ENCODE data around the gene PRDX4. TPM values are rescaled to one million over a fixed set of nuclear protein-coding genes. Genes with fewer than 3 reads are reported as not detected.
"Not testable (repeated sequence)": the region's sequence is repeated elsewhere in the genome, so short reads cannot be mapped to it uniquely, and the experiment has no call there.

PRDX4 gene
- 100 and 200 TPM in 2 replicates for total RNA-seq

GRCh38 chrX:23667239-23668177, at the start of gene PRDX4:
Gene PRDX4 (plus strand): TSS chrX:23667493. CDS start chrX:23667571, 78 bp downstream.
- peak; percentile 61 for DNase-seq (ENCODE audit: low read depth)

- no peak for DNase-seq (ENCODE audit: low read depth)
These were observed 45.5 kb upstream of the PRDX4 start for GRCh38 chrX:23621621-23622265.

- DNase-seq (ENCODE audit: low read depth), result no peak
These were observed 43.5 kb upstream of the PRDX4 start for GRCh38 chrX:23623797-23624196.

GRCh38 chrX:23626651-23627050, 40.6 kb upstream of the PRDX4 start:
- DNase-seq (ENCODE audit: low read depth), result no peak

- no peak for DNase-seq (ENCODE audit: low read depth)
These were observed 39.2 kb upstream of the PRDX4 start for GRCh38 chrX:23628131-23628530.

GRCh38 chrX:23631136-23631535, 36.2 kb upstream of the PRDX4 start:
- DNase-seq (ENCODE audit: low read depth), result no peak

GRCh38 chrX:23633834-23634580, 33.3 kb upstream of the PRDX4 start:
- peak; percentile 1 for DNase-seq (ENCODE audit: low read depth)

- no peak for DNase-seq (ENCODE audit: low read depth)
These were observed 30.1 kb upstream of the PRDX4 start for GRCh38 chrX:23637187-23637586.

GRCh38 chrX:23643020-23643419, 24.3 kb upstream of the PRDX4 start:
- DNase-seq (ENCODE audit: low read depth), result no peak

GRCh38 chrX:23644744-23645143, 22.5 kb upstream of the PRDX4 start:
- no peak for DNase-seq (ENCODE audit: low read depth)

GRCh38 chrX:23656091-23656490, 11.2 kb upstream of the PRDX4 start:
- no peak for DNase-seq (ENCODE audit: low read depth)

GRCh38 chrX:23656684-23657083, 10.6 kb upstream of the PRDX4 start:
- DNase-seq (ENCODE audit: low read depth), result no peak

- no peak for DNase-seq (ENCODE audit: low read depth)
These were observed 8.0 kb upstream of the PRDX4 start for GRCh38 chrX:23659339-23659738.

- not testable (repeated sequence) for DNase-seq (ENCODE audit: low read depth)
These were observed 7.1 kb upstream of the PRDX4 start for GRCh38 chrX:23660083-23660765.

GRCh38 chrX:23660766-23661132, 6.5 kb upstream of the PRDX4 start:
- DNase-seq (ENCODE audit: low read depth), result no peak

- no peak for DNase-seq (ENCODE audit: low read depth)
These were observed 5.6 kb upstream of the PRDX4 start for GRCh38 chrX:23661671-23662070.

GRCh38 chrX:23662187-23662586, 5.1 kb upstream of the PRDX4 start:
- no peak for DNase-seq (ENCODE audit: low read depth)

- no peak for DNase-seq (ENCODE audit: low read depth)
These were observed 4.4 kb upstream of the PRDX4 start for GRCh38 chrX:23662853-23663252.

- no peak for DNase-seq (ENCODE audit: low read depth)
These were observed 2.8 kb upstream of the PRDX4 start for GRCh38 chrX:23664496-23664895.

- no peak for DNase-seq (ENCODE audit: low read depth)
These were observed 1.0 kb upstream of the PRDX4 start for GRCh38 chrX:23666282-23666681.

GRCh38 chrX:23668335-23668734, 1.0 kb downstream of the PRDX4 start:
- no peak for DNase-seq (ENCODE audit: low read depth)

- no peak for DNase-seq (ENCODE audit: low read depth)
These were observed 3.2 kb downstream of the PRDX4 start for GRCh38 chrX:23670528-23670927.
